ENCODE data around the gene CCDC6. TPM values are rescaled to one million over a fixed set of nuclear protein-coding genes. Genes with fewer than 3 reads are reported as not detected.

Gene CCDC6
- total RNA-seq, 1 experiment from 2014 or later, result 116 TPM

DNA sequence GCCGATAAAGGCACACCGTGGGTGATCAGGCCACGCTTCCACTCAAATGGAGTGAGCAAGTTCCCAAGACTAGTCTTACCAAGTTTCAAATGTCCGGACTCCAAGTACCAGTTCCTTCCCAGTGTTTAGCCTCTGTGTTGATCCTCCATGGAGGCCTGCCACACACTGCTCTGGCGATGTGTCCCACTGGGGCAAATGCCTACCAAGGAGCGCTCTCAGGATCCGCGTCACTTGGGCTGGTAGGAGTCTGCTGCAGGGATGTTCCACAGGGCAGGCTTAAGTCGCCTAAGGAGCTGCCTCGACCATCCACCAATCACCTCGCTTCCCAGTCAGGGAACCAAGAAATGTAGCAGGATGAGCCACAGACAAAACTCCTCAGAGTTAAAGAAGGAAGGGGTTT, 135.7 kb downstream of the CCDC6 start:
- TF ChIP-seq, protein P1, sequence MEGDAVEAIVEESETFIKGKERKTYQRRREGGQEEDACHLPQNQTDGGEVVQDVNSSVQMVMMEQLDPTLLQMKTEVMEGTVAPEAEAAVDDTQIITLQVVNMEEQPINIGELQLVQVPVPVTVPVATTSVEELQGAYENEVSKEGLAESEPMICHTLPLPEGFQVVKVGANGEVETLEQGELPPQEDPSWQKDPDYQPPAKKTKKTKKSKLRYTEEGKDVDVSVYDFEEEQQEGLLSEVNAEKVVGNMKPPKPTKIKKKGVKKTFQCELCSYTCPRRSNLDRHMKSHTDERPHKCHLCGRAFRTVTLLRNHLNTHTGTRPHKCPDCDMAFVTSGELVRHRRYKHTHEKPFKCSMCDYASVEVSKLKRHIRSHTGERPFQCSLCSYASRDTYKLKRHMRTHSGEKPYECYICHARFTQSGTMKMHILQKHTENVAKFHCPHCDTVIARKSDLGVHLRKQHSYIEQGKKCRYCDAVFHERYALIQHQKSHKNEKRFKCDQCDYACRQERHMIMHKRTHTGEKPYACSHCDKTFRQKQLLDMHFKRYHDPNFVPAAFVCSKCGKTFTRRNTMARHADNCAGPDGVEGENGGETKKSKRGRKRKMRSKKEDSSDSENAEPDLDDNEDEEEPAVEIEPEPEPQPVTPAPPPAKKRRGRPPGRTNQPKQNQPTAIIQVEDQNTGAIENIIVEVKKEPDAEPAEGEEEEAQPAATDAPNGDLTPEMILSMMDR (IDR thresholded peaks at IDR 0.05; ENCODE audit: insufficient read depth in 1 of 2, low read depth in 1 of 2, low read length in 1 of 2, severe bottlenecking in 1 of 2, unreplicated experiment in 1 of 2), result no peak
- Histone ChIP-seq H3K36me3 (ENCODE audit: control insufficient read depth, insufficient read depth, low read length) (no peaks in the 10 kb centered on the region), H3K27me3 (replicated peaks; ENCODE audit: control insufficient read depth, insufficient read depth, low read length) (no peaks in the 10 kb centered on the region), H3K4me3 (ENCODE audit: low read depth, low read length) (no peak overlapping the region), H3K9me3 (peaks cover 45% of the 10 kb centered on the region), H3K4me1 (peaks cover 18% of the 10 kb centered on the region)
- ChIA-PET CTCF (no interaction called here), POLR2A (no interaction called here)
- Mint-ChIP-seq H3K27me3 (ENCODE audit: insufficient read depth, unreplicated experiment) (no peaks in the 10 kb centered on the region), H3K9me3 (ENCODE audit: unreplicated experiment) (peaks cover 47% of the 10 kb centered on the region), H3K27ac (ENCODE audit: unreplicated experiment) (peak overlapping the region; percentile 42), H3K4me3 (ENCODE audit: unreplicated experiment) (peak overlapping the region; percentile 29), H3K4me1 (ENCODE audit: low read depth, unreplicated experiment) (peaks cover 18% of the 10 kb centered on the region), H3K36me3 (ENCODE audit: insufficient read depth, unreplicated experiment) (peaks cover 16% of the 10 kb centered on the region)
- intact Hi-C loops (cut with micrococcal nuclease; ENCODE audit: unreplicated experiment), result no loop called here
- DNase-seq, result no peak
- BruUV-seq (replicated peaks), result no TSS peak

DNA sequence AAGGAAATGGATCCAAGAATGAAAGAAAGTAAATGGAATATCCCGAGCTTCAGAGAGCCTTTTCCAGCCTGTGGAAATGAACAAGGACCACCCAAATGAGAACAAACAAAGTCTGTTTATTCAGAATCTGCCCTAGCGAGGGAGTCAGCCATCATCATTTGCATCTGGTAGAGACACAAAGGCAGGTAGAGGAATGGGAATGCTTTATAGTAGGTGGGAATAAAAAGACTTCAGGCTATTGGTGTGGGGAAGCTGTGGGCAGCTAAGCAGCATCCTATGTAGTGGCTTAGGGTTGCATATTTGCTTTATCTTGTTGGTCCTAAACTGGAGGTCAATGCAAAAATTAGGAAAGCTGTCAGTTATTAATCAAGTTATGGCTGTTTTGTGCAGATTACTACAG, 143.9 kb downstream of the CCDC6 start:
- no TSS peak for BruUV-seq (replicated peaks)
- peaks cover 8% of the 10 kb centered on the region; the same call in 1 of the 2 replicates for H3K9me3 ChIP-seq
- TF ChIP-seq, protein P1 (IDR thresholded peaks at IDR 0.05; ENCODE audit: insufficient read depth in 1 of 2, low read depth in 1 of 2, low read length in 1 of 2, severe bottlenecking in 1 of 2, unreplicated experiment in 1 of 2), result no peak
- Mint-ChIP-seq H3K9me3 (ENCODE audit: unreplicated experiment) (peaks cover 32% of the 10 kb centered on the region), H3K4me3 (ENCODE audit: unreplicated experiment) (no peak overlapping the region), H3K27me3 (ENCODE audit: insufficient read depth, unreplicated experiment) (no peaks in the 10 kb centered on the region), H3K4me1 (ENCODE audit: low read depth, unreplicated experiment) (no peaks in the 10 kb centered on the region), H3K27ac (ENCODE audit: unreplicated experiment) (no peak overlapping the region), H3K36me3 (ENCODE audit: insufficient read depth, unreplicated experiment) (no peaks in the 10 kb centered on the region)
- no peaks in the 10 kb centered on the region for H3K27me3 ChIP-seq (replicated peaks; ENCODE audit: control insufficient read depth, insufficient read depth, low read length)
- no peak for DNase-seq
- H3K4me3 ChIP-seq (ENCODE audit: low read depth, low read length), result no peak overlapping the region
- intact Hi-C loops (cut with micrococcal nuclease; ENCODE audit: unreplicated experiment), result no loop called here
- ChIA-PET POLR2A (no interaction called here), CTCF (no interaction called here)
- H3K36me3 ChIP-seq (ENCODE audit: control insufficient read depth, insufficient read depth, low read length), result no peaks in the 10 kb centered on the region
- H3K4me1 ChIP-seq, result no peaks in the 10 kb centered on the region

DNA sequence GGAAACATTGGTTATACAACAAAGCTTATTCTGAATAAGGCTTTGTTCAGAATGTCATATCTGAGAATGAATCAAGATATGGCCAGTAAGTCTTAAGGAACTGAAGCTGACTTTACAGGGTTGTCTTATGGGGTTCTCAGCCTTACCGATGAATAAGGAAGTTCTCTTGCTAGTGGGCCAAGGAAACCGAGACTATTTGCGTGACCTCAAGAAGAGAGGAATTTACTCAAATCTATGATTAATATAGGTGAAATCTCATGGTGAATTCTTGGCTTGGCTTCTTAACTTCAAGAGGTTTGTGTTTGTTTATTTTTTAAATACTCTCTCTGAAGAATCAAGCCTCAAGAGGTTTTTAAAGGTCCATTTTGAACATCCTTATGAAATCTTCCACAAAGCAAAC, 148.4 kb downstream of the CCDC6 start:
- CTCF ChIA-PET, result no interaction called here
- BruUV-seq (replicated peaks), result no TSS peak
- TF ChIP-seq, protein P1 (IDR thresholded peaks at IDR 0.05; ENCODE audit: insufficient read depth in 1 of 2, low read depth in 1 of 2, low read length in 1 of 2, severe bottlenecking in 1 of 2, unreplicated experiment in 1 of 2), result no peak

More for the DNA sequence above, 148.4 kb downstream of the CCDC6 start:
- Mint-ChIP-seq H3K27me3 (ENCODE audit: insufficient read depth, unreplicated experiment) (peaks cover 4% of the 10 kb centered on the region), H3K4me1 (ENCODE audit: low read depth, unreplicated experiment) (no peaks in the 10 kb centered on the region), H3K9me3 (ENCODE audit: unreplicated experiment) (peaks cover 24% of the 10 kb centered on the region), H3K4me3 (ENCODE audit: unreplicated experiment) (no peak overlapping the region), H3K36me3 (ENCODE audit: insufficient read depth, unreplicated experiment) (no peaks in the 10 kb centered on the region), H3K27ac (ENCODE audit: unreplicated experiment) (no peak overlapping the region)
- Histone ChIP-seq H3K4me1 (no peaks in the 10 kb centered on the region), H3K27me3 (replicated peaks; ENCODE audit: control insufficient read depth, insufficient read depth, low read length) (no peaks in the 10 kb centered on the region), H3K36me3 (ENCODE audit: control insufficient read depth, insufficient read depth, low read length) (no peaks in the 10 kb centered on the region), H3K9me3 (peaks cover 5% of the 10 kb centered on the region; the same call in 1 of the 2 replicates), H3K4me3 (ENCODE audit: low read depth, low read length) (no peak overlapping the region)
- intact Hi-C loops (cut with micrococcal nuclease; ENCODE audit: unreplicated experiment), result no loop called here
- POLR2A ChIA-PET, result no interaction called here
- DNase-seq, result no peak

Data from Caco-2 (cell line).